GM18505 (cell line): Measurements from ENCODE around the gene PDGFA.

Experiments used
- ATAC-seq: cut with Tn5 transposase; IDR thresholded peaks from one replicate; pipeline ENCODE4 v1.9.1; 2021; ENCODE audit not compliant: unreplicated experiment
- POLR2A ChIP-seq: IDR thresholded peaks from 4 replicates; pipeline ENCODE4 v1.6.1; 2011; ENCODE audit warnings: borderline replicate concordance; ENCODE audit not compliant: insufficient read depth, insufficient read length; ENCODE audit errors: extremely low read depth

The PDGFA gene

DNA sequence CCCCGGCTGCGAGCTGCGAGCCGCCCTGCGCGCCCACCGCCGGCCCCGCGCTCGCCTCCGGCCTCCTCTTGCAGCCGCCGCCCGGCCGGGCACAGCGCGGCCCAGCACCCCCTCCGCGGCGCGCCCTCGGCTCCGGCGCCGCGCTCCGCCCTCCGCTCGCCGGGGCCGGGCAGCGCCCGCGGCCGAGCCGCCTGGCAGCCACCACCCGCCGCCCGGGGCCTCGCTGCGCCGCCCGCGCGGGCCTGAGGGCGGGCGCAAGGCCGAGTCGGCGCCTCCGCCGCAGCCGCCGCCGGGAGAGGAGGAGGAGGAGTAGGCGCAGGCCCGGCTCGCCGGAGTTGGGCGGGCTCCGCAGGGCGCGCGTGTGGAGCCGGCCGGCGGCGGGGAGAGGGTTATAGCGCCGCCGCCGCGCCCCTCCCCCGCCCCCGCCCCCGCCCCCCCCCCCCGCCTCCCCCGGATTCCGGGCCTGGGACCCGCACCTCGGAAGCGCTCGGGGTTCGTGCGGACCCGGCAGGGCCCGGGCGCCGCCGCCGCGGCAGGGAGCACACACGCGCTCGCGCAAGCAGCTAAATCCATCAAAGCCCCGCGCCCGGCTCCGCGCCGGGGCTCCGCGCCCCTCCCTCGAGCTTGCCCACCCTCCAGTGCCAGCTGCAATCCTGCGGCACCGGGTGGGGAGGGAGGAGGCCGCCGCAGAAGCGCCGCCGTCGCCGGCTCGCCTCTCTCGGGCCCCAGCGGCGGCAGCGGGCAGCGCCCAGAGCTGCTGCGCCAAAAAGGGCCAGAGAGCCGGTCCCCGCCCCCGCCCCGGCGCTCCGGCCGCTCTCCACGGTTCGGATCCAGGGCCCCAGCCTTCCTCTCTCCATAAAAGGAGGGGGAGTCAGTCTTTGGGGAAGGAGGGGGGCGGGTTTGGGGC, at the start of gene PDGFA:
TSS of gene PDGFA (minus strand) at position 363 of the 907 bp plus-strand sequence. CDS start 845 bp downstream, outside the sequence.
- ATAC-seq: no peak

DNA sequence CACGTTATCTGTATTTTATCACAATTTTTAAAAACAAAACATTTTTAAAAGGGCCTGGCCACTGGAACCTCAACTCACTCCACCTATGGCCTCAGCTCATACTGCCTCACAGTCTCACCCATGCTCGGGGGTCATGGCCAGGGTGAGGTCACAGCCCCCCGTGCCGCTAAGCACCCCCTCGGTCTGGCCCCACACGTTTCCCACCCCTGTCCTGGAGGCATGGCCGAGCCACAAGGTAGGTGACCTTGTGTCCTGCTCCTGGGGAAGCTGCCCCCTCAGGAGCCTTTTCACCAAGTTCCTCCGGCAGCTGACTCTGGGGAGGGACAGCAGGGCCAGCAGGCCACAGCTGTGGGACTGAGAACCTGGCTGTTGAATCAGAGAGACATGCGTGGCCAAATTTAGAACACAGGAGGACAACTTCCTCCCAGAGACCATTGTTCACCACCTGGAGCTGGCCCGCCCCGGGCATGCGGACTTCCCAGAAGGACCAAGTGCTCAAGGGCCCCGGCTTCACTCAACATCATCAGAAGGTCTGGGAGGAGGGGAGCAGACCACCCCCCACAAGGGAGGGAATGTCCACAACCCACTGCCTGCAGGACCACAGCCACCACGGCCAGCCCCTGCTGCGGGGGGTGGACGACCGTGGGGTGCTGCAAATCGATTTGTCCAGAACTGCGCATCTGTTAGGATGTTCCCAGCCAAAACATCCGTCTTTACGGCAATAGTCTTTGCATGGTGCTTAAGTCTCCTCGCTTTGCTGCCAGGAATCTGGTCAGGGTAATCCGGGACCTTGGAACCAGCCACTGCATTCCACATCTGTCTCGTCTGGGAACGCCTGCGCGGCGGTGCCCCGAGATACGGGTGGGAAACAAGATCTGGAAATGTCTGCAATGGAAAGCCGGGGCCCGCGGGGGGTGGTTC, 48.6 kb upstream of the PDGFA start:
- ATAC-seq: no peak
- no peak for TF ChIP-seq POLR2A

More for the DNA sequence above, at the start of gene PDGFA:
- peak; percentile 53 for TF ChIP-seq POLR2A

DNA sequence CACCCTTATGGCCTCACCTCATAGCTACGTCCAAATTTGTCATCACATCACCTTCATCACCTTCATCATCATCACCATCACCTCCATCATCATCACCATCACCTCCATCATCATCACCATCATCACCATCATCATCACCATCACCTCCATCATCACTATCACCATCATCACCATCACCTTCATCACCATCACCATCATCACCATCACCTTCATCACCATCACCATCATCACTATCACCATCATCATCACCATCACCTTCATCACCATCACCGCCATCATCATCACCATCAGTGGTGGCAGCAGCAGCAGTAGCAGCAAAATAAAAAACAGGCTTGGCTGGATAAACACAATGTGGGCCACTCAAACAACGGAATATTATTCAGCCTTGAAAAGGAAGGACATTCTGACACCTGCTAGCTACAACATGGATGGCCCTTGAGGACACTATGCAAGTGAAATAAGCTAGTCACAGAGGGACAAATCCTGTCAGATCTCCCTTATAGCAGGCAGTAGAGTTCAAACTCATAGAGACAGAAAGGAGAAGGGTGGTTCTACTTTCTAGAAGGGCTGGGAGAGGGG, 47.7 kb upstream of the PDGFA start:
- TF ChIP-seq POLR2A: no peak

DNA sequence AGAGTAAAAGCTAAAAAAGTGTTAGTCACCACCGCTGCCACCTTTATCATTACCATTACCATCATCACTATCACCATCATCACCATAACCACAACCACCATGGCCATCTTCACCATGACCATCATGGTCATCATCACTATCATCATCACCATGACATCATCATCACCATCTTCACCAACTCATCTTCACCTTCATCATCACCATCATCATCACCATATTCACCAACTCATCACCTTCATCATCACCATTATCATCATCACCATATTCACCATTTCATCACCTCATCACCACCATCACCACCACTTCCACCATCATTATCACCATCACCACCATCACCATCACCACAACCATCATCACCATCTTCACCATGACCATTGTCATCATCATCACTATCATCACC, 46.5 kb upstream of the PDGFA start:
- ATAC-seq: no peak
- TF ChIP-seq POLR2A: no peak

More for the DNA sequence above, 47.7 kb upstream of the PDGFA start:
- no peak for ATAC-seq

DNA sequence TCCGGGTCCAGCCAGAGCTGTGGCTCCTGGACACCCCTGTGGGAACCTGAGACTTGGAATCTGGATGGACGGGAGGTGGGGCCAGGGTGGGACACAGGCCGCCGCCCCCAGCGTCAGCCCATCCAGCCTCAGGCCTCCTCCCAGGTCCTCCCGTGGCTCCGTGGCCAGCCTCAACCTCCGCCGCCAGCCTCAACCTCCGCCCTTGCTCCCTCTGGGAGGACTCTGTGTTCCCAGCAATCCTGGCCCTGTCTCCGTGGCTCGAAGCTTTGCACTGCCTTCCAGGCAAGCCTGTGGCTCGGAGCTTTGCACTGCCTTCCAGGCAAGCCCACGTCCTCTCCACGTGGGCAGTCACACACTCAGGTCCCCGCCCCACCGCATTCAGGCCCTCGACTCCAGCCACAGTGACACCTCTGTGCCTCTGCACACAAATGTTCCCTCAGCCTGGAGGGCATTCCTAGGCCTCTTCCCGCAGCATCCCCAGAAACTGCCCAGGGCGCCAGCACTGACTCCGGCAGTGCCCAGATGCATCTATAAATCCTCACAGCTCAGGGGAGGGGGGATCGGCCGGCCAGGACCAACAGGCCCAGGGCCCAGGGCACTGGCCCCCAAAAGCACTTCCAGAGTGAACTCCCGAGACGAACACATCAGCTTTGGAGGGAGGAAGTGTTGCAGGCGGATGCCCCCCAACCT, 44.7 kb upstream of the PDGFA start:
- no peak for TF ChIP-seq POLR2A
- ATAC-seq: no peak

DNA sequence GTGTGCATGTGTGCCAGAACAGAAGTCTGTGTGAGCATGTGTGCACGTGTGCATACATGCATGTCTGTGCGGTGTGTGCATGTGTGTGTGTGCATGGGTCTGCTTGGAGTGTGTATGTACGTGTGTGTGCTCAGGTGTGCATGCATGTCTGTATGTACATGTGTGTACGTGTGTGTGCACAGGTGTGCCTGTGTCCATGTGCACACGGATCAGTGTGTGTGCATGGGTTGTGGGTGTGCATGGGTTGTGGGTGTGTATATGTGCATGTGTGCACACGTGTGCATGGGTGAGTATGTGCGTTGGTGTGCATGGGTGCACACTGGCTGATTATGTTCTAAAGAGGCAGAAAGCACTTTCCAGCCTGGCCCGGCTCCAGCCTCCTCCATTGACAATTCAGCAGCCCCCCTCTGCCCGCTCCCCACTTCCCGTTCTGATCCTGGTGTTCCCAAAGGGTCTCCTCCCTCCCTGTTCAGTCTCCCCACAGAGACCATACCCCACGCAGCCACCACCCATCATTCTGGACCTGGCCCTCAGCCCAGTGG, 44.1 kb upstream of the PDGFA start:
- no peak for ATAC-seq
- no peak for TF ChIP-seq POLR2A

DNA sequence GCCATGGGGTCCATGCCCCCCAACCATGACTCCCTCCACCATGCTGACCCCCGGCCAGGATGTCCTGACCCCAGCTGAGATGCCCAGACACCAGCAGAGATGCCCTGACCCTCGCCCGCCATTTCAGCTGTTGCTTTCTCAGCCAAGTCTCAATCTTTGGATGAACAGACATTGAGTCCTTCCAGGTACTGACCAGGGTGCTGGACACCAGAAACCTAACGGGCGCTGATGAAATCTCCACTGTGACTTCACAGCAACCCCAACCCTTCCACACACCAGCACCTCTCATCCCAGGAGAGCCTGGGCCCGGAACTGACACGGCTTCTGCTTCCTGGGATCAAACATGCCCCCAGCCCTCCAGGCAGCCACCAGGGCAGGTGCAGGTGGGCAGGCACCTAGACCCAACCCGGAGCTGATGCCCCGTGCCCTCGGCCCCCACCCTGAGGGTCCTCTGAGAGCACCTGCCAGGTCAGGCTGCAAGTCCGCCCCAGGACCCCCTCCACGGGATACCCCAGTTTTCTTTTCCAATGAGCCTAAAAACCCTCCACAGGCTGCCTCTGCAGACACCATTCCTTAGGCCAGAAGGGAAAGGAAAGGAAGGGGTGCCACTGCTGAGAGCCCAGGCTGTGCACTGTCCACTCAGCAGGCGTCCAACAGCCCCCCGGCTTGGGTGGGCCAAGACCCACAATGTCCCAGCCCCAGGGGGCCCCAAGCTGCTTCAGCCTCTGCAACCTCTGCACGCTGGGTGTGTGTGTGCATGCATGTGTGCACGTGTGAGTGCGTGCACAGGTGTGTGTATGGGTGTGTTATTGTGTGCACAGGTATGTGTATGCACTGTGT, 43.4 kb upstream of the PDGFA start:
- TF ChIP-seq POLR2A: no peak

DNA sequence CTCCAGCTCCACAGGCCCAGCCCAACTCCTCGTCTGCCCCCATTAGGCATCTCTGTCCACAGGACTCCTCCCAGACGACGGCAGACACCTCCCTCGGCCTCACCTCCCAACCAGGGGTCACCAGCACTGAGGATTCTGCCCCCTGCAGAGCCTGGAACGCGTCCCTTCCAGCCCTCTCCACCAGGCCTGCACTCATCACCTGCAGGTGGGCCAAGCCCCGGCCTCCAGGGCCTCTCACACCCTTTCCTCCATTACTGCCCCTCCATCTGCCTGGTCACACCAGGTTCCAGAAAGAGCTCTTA, 42.7 kb upstream of the PDGFA start:
- no peak for ATAC-seq
- TF ChIP-seq POLR2A: no peak

More for the DNA sequence above, 43.4 kb upstream of the PDGFA start:
- no peak for ATAC-seq

DNA sequence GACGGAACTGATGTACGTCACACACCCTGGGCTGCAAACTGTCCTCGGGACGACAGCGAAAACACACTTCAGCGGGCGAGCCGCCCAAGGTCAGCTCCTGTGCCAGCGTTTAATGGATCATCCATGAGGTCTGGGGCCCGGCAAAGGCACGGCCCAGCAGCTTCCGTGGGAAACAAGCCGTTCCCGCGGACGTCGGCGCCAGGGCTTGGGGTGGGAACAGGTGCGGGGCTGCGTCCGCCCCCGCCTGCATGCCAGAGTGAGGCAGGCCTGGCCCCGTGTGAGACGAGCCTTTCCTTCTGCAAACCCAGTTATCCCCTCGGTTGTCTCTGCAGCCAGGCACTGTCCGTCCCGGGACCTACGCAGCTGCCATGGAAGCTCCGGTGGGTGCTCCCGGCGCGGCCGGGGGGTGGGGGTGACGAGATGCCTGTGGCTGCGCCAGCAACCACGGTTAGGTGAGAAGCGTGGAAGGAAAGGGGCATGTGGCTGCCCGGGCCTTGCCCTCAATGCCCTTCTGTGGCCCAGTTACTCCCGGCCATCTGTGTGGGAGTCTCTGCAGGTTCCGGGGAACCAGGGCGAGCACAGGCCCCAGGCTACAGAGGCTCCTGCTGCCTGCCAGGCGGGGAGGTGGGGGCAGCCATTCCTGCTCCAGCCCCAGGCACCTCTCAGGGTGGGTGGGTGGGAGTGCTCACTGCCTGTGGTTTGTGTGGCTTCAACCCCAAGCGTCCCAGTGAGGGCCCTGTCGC, 42.2 kb upstream of the PDGFA start:
- no peak for ATAC-seq
- no peak for TF ChIP-seq POLR2A

DNA sequence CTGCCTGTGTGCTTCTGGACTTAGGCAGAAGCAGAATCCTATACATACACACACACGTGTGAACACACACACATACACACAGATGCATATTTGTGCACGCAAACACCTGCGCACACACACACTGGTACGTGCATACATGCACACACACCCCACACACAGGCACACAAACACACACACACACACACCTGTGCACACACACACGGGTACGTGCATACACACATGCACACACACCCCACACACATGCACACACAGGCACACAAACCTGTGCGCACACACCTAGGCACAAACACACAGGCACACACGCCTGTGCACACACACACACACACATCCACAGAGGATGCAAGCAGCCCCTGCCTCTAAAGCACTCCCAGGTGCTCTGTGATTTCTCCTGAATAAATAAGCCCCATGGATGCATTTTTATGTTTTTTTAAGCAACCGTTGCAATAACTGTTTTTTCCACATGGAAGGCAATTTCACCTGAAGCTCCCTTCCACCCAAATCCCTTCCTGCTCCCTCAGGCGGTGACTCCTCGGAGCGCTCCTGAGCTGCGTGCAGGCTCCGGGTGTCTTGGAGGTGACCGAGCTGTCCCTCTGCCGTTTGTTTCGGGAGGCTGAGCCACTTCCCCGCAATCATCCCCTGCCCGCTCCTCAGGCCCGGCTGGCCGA, 41.5 kb upstream of the PDGFA start:
- TF ChIP-seq POLR2A: no peak

DNA sequence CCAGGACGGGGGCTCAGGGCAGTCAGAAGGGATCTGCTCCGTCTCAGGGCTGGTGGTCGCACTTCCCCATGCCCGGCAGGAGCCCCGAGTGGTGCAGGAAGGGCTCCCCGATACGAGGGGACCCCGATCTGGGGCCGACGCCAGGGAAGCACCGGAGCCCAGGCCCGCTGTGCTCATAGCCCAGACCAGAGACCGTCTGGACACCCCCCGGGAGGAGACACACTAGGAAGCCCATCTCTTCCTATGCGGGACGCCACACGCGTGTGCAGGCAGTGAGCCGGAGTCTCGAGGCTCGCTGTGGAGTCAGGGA, 39.7 kb upstream of the PDGFA start:
- TF ChIP-seq POLR2A: no peak
- ATAC-seq: no peak

More for the DNA sequence above, 41.5 kb upstream of the PDGFA start:
- ATAC-seq: no peak
